ENCODE results near the gene IQSEC1.

DNA sequence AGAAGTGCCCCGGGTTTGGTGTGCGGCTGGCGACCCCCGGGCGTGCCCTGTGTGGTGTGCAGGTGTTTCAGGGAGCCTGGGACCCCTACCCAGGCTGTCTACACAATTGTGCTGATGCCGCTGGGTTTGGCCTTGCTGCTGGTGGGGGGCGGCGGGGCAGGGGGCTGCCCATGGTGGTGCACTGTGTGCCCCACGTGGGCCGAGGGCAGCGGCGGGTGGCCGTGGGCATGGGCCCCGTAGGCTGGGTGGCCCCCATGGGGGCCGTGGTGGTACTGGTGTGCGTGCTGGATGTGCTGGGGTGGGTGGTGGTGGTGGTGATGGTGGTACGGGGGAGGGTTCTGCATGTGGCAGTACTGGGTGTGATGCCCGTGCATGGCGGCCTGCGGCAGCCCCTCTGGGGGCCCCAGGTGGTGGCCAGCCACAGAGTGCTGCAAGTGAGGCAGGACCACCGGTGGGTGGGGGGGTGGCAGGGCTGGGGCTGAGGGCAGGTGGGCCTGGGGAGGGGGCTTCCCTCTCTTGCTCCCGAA, 172.3 kb downstream of the IQSEC1 start:
- no peak for TF ChIP-seq POLR2A (IDR thresholded peaks at IDR 0.05; ENCODE audit: low read depth, low read length)
- TF ChIP-seq TAF1 (IDR thresholded peaks at IDR 0.05; ENCODE audit: borderline replicate concordance, low read depth, low read length), result no peak
- no peak for TF ChIP-seq POLR2AphosphoS5 (IDR thresholded peaks at IDR 0.05; ENCODE audit: low read depth, low read length)

Data from GM12892 (cell line).